GM18867 (cell line): ENCODE results near the gene MMP26.

Source experiments
- ATAC-seq: cut with Tn5 transposase; IDR thresholded peaks from one replicate; pipeline ENCODE4 v1.9.1; 2021; ENCODE audit warnings: mild to moderate bottlenecking, moderate library complexity; ENCODE audit not compliant: unreplicated experiment

The MMP26 gene

GRCh38 chr11:4704054-4704789, at the start of gene MMP26:
TSS of gene MMP26 (plus strand) at chr11:4704784.
- ATAC-seq, result peak; percentile 61

- ATAC-seq, result no peak
Observed at GRCh38 chr11:4658629-4659445, 45.7 kb upstream of the MMP26 start.

- no peak for ATAC-seq
Observed at GRCh38 chr11:4662876-4663275, 41.7 kb upstream of the MMP26 start.

- no peak for ATAC-seq
Observed at GRCh38 chr11:4664183-4664582, 40.4 kb upstream of the MMP26 start.

GRCh38 chr11:4664786-4665185, 39.8 kb upstream of the MMP26 start:
- no peak for ATAC-seq

GRCh38 chr11:4665424-4665823, 39.2 kb upstream of the MMP26 start:
- no peak for ATAC-seq

GRCh38 chr11:4671741-4672140, 32.8 kb upstream of the MMP26 start:
- no peak for ATAC-seq

- no peak for ATAC-seq
Observed at GRCh38 chr11:4672470-4672869, 32.1 kb upstream of the MMP26 start.

GRCh38 chr11:4673781-4674180, 30.8 kb upstream of the MMP26 start:
- no peak for ATAC-seq

GRCh38 chr11:4677948-4678347, 26.6 kb upstream of the MMP26 start:
- ATAC-seq, result no peak

GRCh38 chr11:4680341-4680740, 24.2 kb upstream of the MMP26 start:
- no peak for ATAC-seq

- no peak for ATAC-seq
Observed at GRCh38 chr11:4682623-4683419, 21.8 kb upstream of the MMP26 start.

GRCh38 chr11:4684631-4685285, 19.8 kb upstream of the MMP26 start:
- no peak for ATAC-seq

- no peak for ATAC-seq
Observed at GRCh38 chr11:4695442-4695841, 9.1 kb upstream of the MMP26 start.

GRCh38 chr11:4697585-4697984, 7.0 kb upstream of the MMP26 start, which contains the start of gene OR51E2:
TSS of gene OR51E2 (minus strand) at chr11:4697853. CDS start at chr11:4682711, 15,142 bp downstream.
- no peak for ATAC-seq

GRCh38 chr11:4699697-4700435, 4.7 kb upstream of the MMP26 start:
- ATAC-seq, result peak; percentile 91

GRCh38 chr11:4700436-4700820, 4.2 kb upstream of the MMP26 start:
- no peak for ATAC-seq

- no peak for ATAC-seq
Observed at GRCh38 chr11:4704790-4705334, 278 bp downstream of the MMP26 start.

- ATAC-seq, result no peak
Observed at GRCh38 chr11:4713241-4713640, 8.7 kb downstream of the MMP26 start.

GRCh38 chr11:4714300-4714699, 9.7 kb downstream of the MMP26 start:
- no peak for ATAC-seq
